Astrocyte (in vitro differentiated cells and primary cell): Measurements from ENCODE around the gene NSF. TPM values are rescaled to one million over a fixed set of nuclear protein-coding genes. Genes with fewer than 3 reads are reported as not detected.

Source experiments
- DNase-seq: peaks from one replicate; pipeline ENCODE4 v3.0.0-alpha.2; 2010; ENCODE audit warnings: low read depth
- FAIRE-seq: peaks from 2 replicates; lab custom pipeline; 2011; peaks lifted over from hg19 to GRCh38; lab: Jason Lieb, UNC
- H2AFZ ChIP-seq: 2 replicates; pipeline ENCODE4 v1.6.0; 2012; ENCODE audit warnings: low read depth, low read length, inconsistent platforms
- H3K27ac ChIP-seq: 2 replicates; pipeline ENCODE4 v1.5.1; 2011; ENCODE audit warnings: low read depth, low read length, inconsistent platforms
- H3K27me3 ChIP-seq: 2 replicates; pipeline ENCODE4 v1.6.0; 2011; ENCODE audit warnings: low read length, inconsistent platforms; ENCODE audit not compliant: insufficient read depth
- H3K36me3 ChIP-seq: 2 replicates; pipeline ENCODE4 v1.5.1; 2011; ENCODE audit warnings: low read length, inconsistent platforms; ENCODE audit not compliant: insufficient read depth
- H3K4me1 ChIP-seq: 2 replicates; pipeline ENCODE4 v1.5.1; 2011; ENCODE audit warnings: low read length, inconsistent platforms; ENCODE audit not compliant: insufficient read depth
- H3K4me2 ChIP-seq: 2 replicates; pipeline ENCODE4 v1.6.0; 2012; ENCODE audit warnings: low read length, inconsistent platforms
- H3K4me3 ChIP-seq: 2 replicates; pipeline ENCODE4 v1.5.1; 2011; ENCODE audit warnings: low read depth, mild to moderate bottlenecking, low read length, inconsistent platforms; ENCODE audit not compliant: insufficient read depth
- H3K79me2 ChIP-seq: 2 replicates; pipeline ENCODE4 v1.6.0; 2012; ENCODE audit warnings: mild to moderate bottlenecking, low read length, inconsistent platforms; ENCODE audit not compliant: insufficient read depth
- H3K9ac ChIP-seq: 2 replicates; pipeline ENCODE4 v1.6.0; 2012; ENCODE audit warnings: mild to moderate bottlenecking, low read length, inconsistent platforms
- H3K9me3 ChIP-seq: 2 replicates; pipeline ENCODE4 v1.5.1; 2012; ENCODE audit warnings: low read depth, mild to moderate bottlenecking, low read length, inconsistent platforms; ENCODE audit not compliant: insufficient read depth
- H4K20me1 ChIP-seq: 2 replicates; pipeline ENCODE4 v1.6.0; 2012; ENCODE audit warnings: low read length, inconsistent platforms; ENCODE audit not compliant: insufficient read depth
- H3K27ac Mint-ChIP-seq: one replicate; pipeline ENCODE4 v1.8.0; 2021; ENCODE audit warnings: mild to moderate bottlenecking, mixed read lengths; ENCODE audit not compliant: unreplicated experiment
- H3K27me3 Mint-ChIP-seq: one replicate; pipeline ENCODE4 v1.8.0; 2021; ENCODE audit warnings: low read depth, mixed read lengths; ENCODE audit not compliant: unreplicated experiment
- H3K36me3 Mint-ChIP-seq: one replicate; pipeline ENCODE4 v1.8.0; 2021; ENCODE audit warnings: low read depth, mixed read lengths; ENCODE audit not compliant: unreplicated experiment
- H3K4me1 Mint-ChIP-seq: one replicate; pipeline ENCODE4 v1.8.0; 2021; ENCODE audit warnings: low read depth, mixed read lengths; ENCODE audit not compliant: unreplicated experiment
- H3K4me3 Mint-ChIP-seq: one replicate; pipeline ENCODE4 v1.8.0; 2021; ENCODE audit warnings: mild to moderate bottlenecking, moderate library complexity, mixed read lengths; ENCODE audit not compliant: unreplicated experiment
- H3K9me3 Mint-ChIP-seq: one replicate; pipeline ENCODE4 v1.8.0; 2021; ENCODE audit warnings: mild to moderate bottlenecking, mixed read lengths; ENCODE audit not compliant: unreplicated experiment
- CTCF ChIP-seq: IDR thresholded peaks from 2 replicates; pipeline ENCODE4 v1.5.1; 2011; ENCODE audit warnings: low read depth, mild to moderate bottlenecking, inconsistent platforms, low read length, moderate library complexity; ENCODE audit not compliant: insufficient read depth
- EZH2 ChIP-seq: IDR thresholded peaks from 2 replicates; pipeline ENCODE4 v1.6.1; 2012; ENCODE audit warnings: mild to moderate bottlenecking, low read length, inconsistent platforms; ENCODE audit not compliant: insufficient read depth
- total RNA-seq: library from RNA; stranded (reverse); gene quantifications from 2 replicates; pipeline ENCODE4 v1.2.1, GENCODE V29; 2021

The NSF gene
- total RNA-seq, 1 donor from 2014 or later: 83.4 TPM

- H3K36me3 ChIP-seq: no peaks in the 10 kb centered on the region
- no peaks in the 10 kb centered on the region for H4K20me1 ChIP-seq
- no peak overlapping the region for H3K4me2 ChIP-seq
- no peaks in the 10 kb centered on the region for H3K9me3 ChIP-seq
- H3K4me3 ChIP-seq: no peak overlapping the region
- Mint-ChIP-seq H3K27me3 (peaks cover 31% of the 10 kb centered on the region), H3K4me3 (no peak overlapping the region), H3K9me3 (peaks cover 3% of the 10 kb centered on the region), H3K36me3 (no peaks in the 10 kb centered on the region), H3K27ac (no peak overlapping the region), H3K4me1 (no peaks in the 10 kb centered on the region)
- H3K27me3 ChIP-seq: peaks cover 2% of the 10 kb centered on the region
- no peak for DNase-seq
- H3K9ac ChIP-seq: no peak overlapping the region
- TF ChIP-seq CTCF (no peak), EZH2 (no peak)
- no peak overlapping the region for H2AFZ ChIP-seq
- H3K4me1 ChIP-seq: no peaks in the 10 kb centered on the region
- no peak overlapping the region for H3K27ac ChIP-seq
- no peak for FAIRE-seq
- no peaks in the 10 kb centered on the region for H3K79me2 ChIP-seq
Measured at GRCh38 chr17:46802800-46803199, 212.3 kb downstream of the NSF start.

GRCh38 chr17:46803544-46803943 is 213.1 kb downstream of the NSF start:
- Mint-ChIP-seq H3K9me3 (peaks cover 3% of the 10 kb centered on the region), H3K4me3 (no peak overlapping the region), H3K27me3 (peaks cover 39% of the 10 kb centered on the region), H3K36me3 (no peaks in the 10 kb centered on the region), H3K4me1 (no peaks in the 10 kb centered on the region), H3K27ac (no peak overlapping the region)
- H3K4me2 ChIP-seq: no peak overlapping the region
- no peak overlapping the region for H3K27ac ChIP-seq
- peaks cover 2% of the 10 kb centered on the region for H3K27me3 ChIP-seq
- H4K20me1 ChIP-seq: no peaks in the 10 kb centered on the region
- no peak overlapping the region for H3K4me3 ChIP-seq
- no peak for TF ChIP-seq CTCF
- TF ChIP-seq EZH2: no peak
- no peak overlapping the region for H2AFZ ChIP-seq
- H3K9me3 ChIP-seq: no peaks in the 10 kb centered on the region
- H3K4me1 ChIP-seq: no peaks in the 10 kb centered on the region
- DNase-seq (no peak), FAIRE-seq (no peak)
- no peaks in the 10 kb centered on the region for H3K79me2 ChIP-seq
- no peak overlapping the region for H3K9ac ChIP-seq
- no peaks in the 10 kb centered on the region for H3K36me3 ChIP-seq

- H3K36me3 ChIP-seq: no peaks in the 10 kb centered on the region
- no peaks in the 10 kb centered on the region for H3K9me3 ChIP-seq
- no peak overlapping the region for H3K27ac Mint-ChIP-seq
- no peak overlapping the region for H3K4me3 Mint-ChIP-seq
- H3K4me1 Mint-ChIP-seq: no peaks in the 10 kb centered on the region
- peaks cover 3% of the 10 kb centered on the region for H3K9me3 Mint-ChIP-seq
- no peaks in the 10 kb centered on the region for H3K36me3 Mint-ChIP-seq
- H3K27me3 ChIP-seq: peaks cover 2% of the 10 kb centered on the region
- no peaks in the 10 kb centered on the region for H3K79me2 ChIP-seq
- H3K9ac ChIP-seq: no peak overlapping the region
- no peaks in the 10 kb centered on the region for H3K4me1 ChIP-seq
- DNase-seq (no peak), FAIRE-seq (no peak)
- no peak overlapping the region for H3K27ac ChIP-seq
- H3K27me3 Mint-ChIP-seq: peaks cover 39% of the 10 kb centered on the region
- H4K20me1 ChIP-seq: no peaks in the 10 kb centered on the region
- H2AFZ ChIP-seq: no peak overlapping the region
- H3K4me3 ChIP-seq: no peak overlapping the region
- H3K4me2 ChIP-seq: no peak overlapping the region
- TF ChIP-seq EZH2: no peak
- no peak for TF ChIP-seq CTCF
Measured at GRCh38 chr17:46805771-46806170, 215.3 kb downstream of the NSF start.

Other genes starting within 250 kb of the NSF start
- 10.6 and 12.2 TPM in 2 replicates for gene ARL17B, start 228.9 kb upstream of the NSF start, total RNA-seq
- gene LRRC37A2, start 78.2 kb upstream of the NSF start, total RNA-seq: 10.7 and 12.3 TPM in 2 replicates
- 11.0 and 11.6 TPM in 2 replicates for gene ARL17A, start 11.0 kb upstream of the NSF start, total RNA-seq
- 2.4 TPM in 2 replicates for gene WNT3, start 228.0 kb downstream of the NSF start, total RNA-seq